K562 (cell line): Measurements from ENCODE around the gene SMG1. TPM values are rescaled to one million over a fixed set of nuclear protein-coding genes. Genes with fewer than 3 reads are reported as not detected.

ENCODE experiments used
- CCNT2 ChIP-seq: IDR thresholded peaks from 2 replicates; pipeline ENCODE4 v1.6.1; 2011; ENCODE audit warnings: borderline replicate concordance, low read depth, mild to moderate bottlenecking, moderate library complexity, mixed read lengths, low read length; ENCODE audit not compliant: insufficient read length; ENCODE audit errors: extremely low read depth
- COPS2 ChIP-seq: fragments of 450-650 bp; conservative IDR thresholded peaks from 2 replicates; pipeline ENCODE4 v1.6.1; 2016; ENCODE audit warnings: mild to moderate bottlenecking, moderate library complexity
- CREB3L1 ChIP-seq: fragments of 450-650 bp; IDR thresholded peaks from 2 replicates; pipeline ENCODE4 v1.6.1; 2014; ENCODE audit warnings: low read depth, mild to moderate bottlenecking, moderate library complexity, borderline replicate concordance
- EP400 ChIP-seq: fragments of 450-650 bp; IDR thresholded peaks from 2 replicates; pipeline ENCODE4 v1.6.1; 2017; ENCODE audit warnings: antibody characterized with exemption, mild to moderate bottlenecking, moderate library complexity
- ETS1 ChIP-seq: conservative IDR thresholded peaks from 2 replicates; pipeline ENCODE4 v1.6.1; 2011; ENCODE audit warnings: low read depth, mild to moderate bottlenecking, low read length; ENCODE audit not compliant: control insufficient read depth
- FOXP4 ChIP-seq: sonication (generic); formaldehyde crosslinking; IDR thresholded peaks from 2 replicates; pipeline ENCODE4 v1.8.0; 2022; ENCODE audit warnings: mild to moderate bottlenecking, missing genetic modification reagents, borderline replicate concordance
- HDAC1 ChIP-seq, 2 experiments: fragments of 450-650 bp; IDR thresholded peaks; 2 replicates each; pipeline ENCODE4 v1.6.1; 2016 to 2017; ENCODE audit warnings: inconsistent platforms in 1 of 2, mild to moderate bottlenecking in 1 of 2, moderate library complexity in 1 of 2
- HDAC8 ChIP-seq: fragments of 450-650 bp; IDR thresholded peaks from 2 replicates; pipeline ENCODE4 v1.6.1; 2016; ENCODE audit warnings: mild to moderate bottlenecking, missing genetic modification characterization, moderate library complexity, missing compliant biosample characterization
- POU5F1 ChIP-seq: fragments of 150-350 bp; IDR thresholded peaks from 2 replicates; pipeline ENCODE4 v1.6.1; 2014; ENCODE audit warnings: borderline replicate concordance, low read length, low read depth, mild to moderate bottlenecking; ENCODE audit not compliant: partially characterized antibody
- RBM14 ChIP-seq: fragments of 200-400 bp; formaldehyde crosslinking; IDR thresholded peaks from 2 replicates; pipeline ENCODE4 v1.6.1; 2018; ENCODE audit warnings: low read depth, mild to moderate bottlenecking, low read length, moderate library complexity, borderline replicate concordance; ENCODE audit not compliant: insufficient read depth
- SMAD2 ChIP-seq: fragments of 150-350 bp; IDR thresholded peaks from 2 replicates; pipeline ENCODE4 v1.6.1; 2014; ENCODE audit warnings: low read depth, mild to moderate bottlenecking, low read length
- TGIF2 ChIP-seq: sonication (generic); formaldehyde crosslinking; IDR thresholded peaks from 2 replicates; pipeline ENCODE4 v1.8.1; 2022; ENCODE audit warnings: mild to moderate bottlenecking, missing genetic modification reagents, moderate library complexity
- ZNF239 ChIP-seq: fragments of 250-450 bp; sonication (Bioruptor Pico); IDR thresholded peaks from 2 replicates; pipeline ENCODE4 v1.4.0; 2020; ENCODE audit warnings: mild to moderate bottlenecking
- ZNF696 ChIP-seq: fragments of 250-450 bp; sonication (Bioruptor Pico); conservative IDR thresholded peaks from 2 replicates; pipeline ENCODE4 v1.4.0; 2020; ENCODE audit warnings: mild to moderate bottlenecking, moderate library complexity
- polyA plus RNA-seq, 8 experiments: library from polyadenylated mRNA; depleted of rRNA in 4 of 8; stranded (reverse) in 5 of 8; unstranded in 3 of 8; fragments of >200 nt; fragmentation: Nextera tagmentation in 2 of 8; fragmentation: Illumina TruSeq in 1 of 8; extraction: Ambion mirVana in 2 of 8; extraction: Trizol in 1 of 8; gene quantifications; 2 replicates each; pipeline versions ENCODE4 v1.2.1 to v1.2.3, GENCODE V29; 2011 to 2014; ENCODE audit warnings: inconsistent platforms in 1 of 8, missing spikeins in 1 of 8
- total RNA-seq, 7 experiments: library from RNA; depleted of rRNA in 6 of 7; stranded (reverse); fragments of >200 nt in 6 of 7; fragmentation: Illumina TruSeq in 2 of 7; extraction: Trizol in 2 of 7; gene quantifications; 2 replicates each; pipeline versions ENCODE4 v1.2.1 to v1.2.3, GENCODE V29; 2011 to 2021; ENCODE audit warnings: low replicate concordance in 1 of 7
- TF ChIP-seq, protein P1 (sequence below): fragments of 450-650 bp; formaldehyde crosslinking; IDR thresholded peaks from 2 replicates; pipeline ENCODE4 v1.4.0; 2022; ENCODE audit warnings: mild to moderate bottlenecking, moderate library complexity
- TF ChIP-seq, protein P2 (sequence below): fragments of 450-650 bp; IDR thresholded peaks from 2 replicates; pipeline ENCODE4 v1.6.1; 2018; ENCODE audit warnings: mild to moderate bottlenecking, low read depth; ENCODE audit not compliant: partially characterized antibody

Gene SMG1
- total and polyA plus RNA-seq, 9 of the 15 experiments (the other 6 are each of a cell fraction or from before 2014, with no cell fraction given) = 3.4 to 54.8 (median 32.0) TPM

DNA sequence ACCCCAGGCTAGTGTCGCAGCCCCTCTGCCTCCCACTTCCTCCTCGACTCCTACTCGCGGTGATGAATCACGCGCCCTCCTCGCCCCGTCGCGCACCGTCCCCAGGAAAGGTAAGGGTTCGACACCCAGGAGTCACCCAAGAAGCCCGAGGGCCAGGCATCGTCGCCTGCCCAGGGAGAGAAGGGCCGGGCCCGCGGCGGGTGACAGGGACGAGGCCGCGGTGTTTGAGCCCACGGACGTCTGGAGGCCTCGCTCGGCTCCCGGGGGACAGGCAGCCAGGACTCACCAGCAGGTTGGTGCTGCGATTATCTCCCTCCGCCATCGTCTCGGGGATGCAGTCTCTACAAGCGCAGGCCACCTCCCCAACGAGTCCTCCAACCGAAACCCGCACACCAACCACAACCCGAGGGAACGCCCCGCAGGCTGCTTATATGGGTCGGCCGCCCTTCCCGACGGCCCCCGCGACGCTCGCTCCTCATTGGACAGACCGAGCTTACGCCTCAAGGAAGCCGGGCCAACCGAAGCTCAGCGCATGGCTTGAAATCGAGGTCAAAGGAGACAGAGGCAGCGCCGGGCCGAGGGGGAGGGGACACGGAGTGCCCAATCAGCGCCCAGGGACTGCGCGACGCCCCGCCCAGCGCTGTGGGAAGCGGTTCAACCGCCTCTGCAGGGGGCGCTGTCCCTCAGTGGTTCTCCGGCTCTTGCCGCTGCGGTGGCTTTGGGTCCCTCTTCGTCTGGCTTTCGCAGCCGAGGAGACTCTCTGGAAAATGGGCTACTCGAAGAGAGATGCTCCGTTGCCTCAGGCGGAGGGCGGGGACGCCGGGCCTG, 124.8 kb downstream of the SMG1 start, which contains the start of gene ARL6IP1 (continued):
- peak; percentile 92 for TF ChIP-seq EP400
- peak; percentile 71; the same call in 1 of the 2 replicates for TF ChIP-seq RBM14
- no peak for TF ChIP-seq ZNF696
- TF ChIP-seq COPS2 = no peak
- no peak for TF ChIP-seq SMAD2
- TF ChIP-seq, protein P1, sequence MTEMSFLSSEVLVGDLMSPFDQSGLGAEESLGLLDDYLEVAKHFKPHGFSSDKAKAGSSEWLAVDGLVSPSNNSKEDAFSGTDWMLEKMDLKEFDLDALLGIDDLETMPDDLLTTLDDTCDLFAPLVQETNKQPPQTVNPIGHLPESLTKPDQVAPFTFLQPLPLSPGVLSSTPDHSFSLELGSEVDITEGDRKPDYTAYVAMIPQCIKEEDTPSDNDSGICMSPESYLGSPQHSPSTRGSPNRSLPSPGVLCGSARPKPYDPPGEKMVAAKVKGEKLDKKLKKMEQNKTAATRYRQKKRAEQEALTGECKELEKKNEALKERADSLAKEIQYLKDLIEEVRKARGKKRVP = no peak
- TF ChIP-seq POU5F1 = no peak
- TF ChIP-seq ZNF239 = no peak
- peak; percentile 51 for TF ChIP-seq CCNT2
- TF ChIP-seq HDAC1 (IDR thresholded peaks at IDR 0.05) = peak in 1 of 2 experiments; percentile 84; a peak in 2 of 4 replicates
- TF ChIP-seq, protein P2, sequence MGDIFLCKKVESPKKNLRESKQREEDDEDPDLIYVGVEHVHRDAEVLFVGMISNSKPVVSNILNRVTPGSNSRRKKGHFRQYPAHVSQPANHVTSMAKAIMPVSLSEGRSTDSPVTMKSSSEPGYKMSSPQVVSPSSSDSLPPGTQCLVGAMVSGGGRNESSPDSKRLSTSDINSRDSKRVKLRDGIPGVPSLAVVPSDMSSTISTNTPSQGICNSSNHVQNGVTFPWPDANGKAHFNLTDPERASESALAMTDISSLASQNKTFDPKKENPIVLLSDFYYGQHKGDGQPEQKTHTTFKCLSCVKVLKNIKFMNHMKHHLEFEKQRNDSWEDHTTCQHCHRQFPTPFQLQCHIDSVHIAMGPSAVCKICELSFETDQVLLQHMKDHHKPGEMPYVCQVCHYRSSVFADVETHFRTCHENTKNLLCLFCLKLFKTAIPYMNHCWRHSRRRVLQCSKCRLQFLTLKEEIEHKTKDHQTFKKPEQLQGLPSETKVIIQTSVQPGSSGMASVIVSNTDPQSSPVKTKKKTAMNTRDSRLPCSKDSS = no peak
- TF ChIP-seq CREB3L1 = peak; percentile 71; the same call in 1 of the 2 replicates
- TF ChIP-seq TGIF2 (CRISPR knock-in tag) = no peak; the same call in 1 of the 2 replicates
- TF ChIP-seq ETS1 = no peak
- peak; percentile 75; the same call in 1 of the 2 replicates for TF ChIP-seq FOXP4 (CRISPR knock-in tag)
- peak; percentile 56; the same call in 1 of the 2 replicates for TF ChIP-seq HDAC8 (tag)
